ENCODE results near the gene SSPN. TPM values are rescaled to one million over a fixed set of nuclear protein-coding genes. Genes with fewer than 3 reads are reported as not detected.

Gene SSPN
- total RNA-seq, 1 experiment from 2014 or later: 1.8 TPM

- Mint-ChIP-seq H3K36me3 (no peaks in the 10 kb centered on the region), H3K27me3 (ENCODE audit: low read depth) (no peaks in the 10 kb centered on the region), H3K9me3 (no peaks in the 10 kb centered on the region), H3K4me3 (no peak overlapping the region), H3K27ac (no peak overlapping the region), H3K4me1 (peaks cover 5% of the 10 kb centered on the region; the same call in 1 of the 2 replicates)
- no peak for TF ChIP-seq ZNF396 (CRISPR knock-in tag; IDR thresholded peaks at IDR 0.05; ENCODE audit: borderline replicate concordance)
- no peak for TF ChIP-seq E2F4 (CRISPR knock-in tag; IDR thresholded peaks at IDR 0.05; ENCODE audit: borderline replicate concordance, low read depth)
- no peak for TF ChIP-seq E2F1 (CRISPR knock-in tag; IDR thresholded peaks at IDR 0.05)
- no peak for TF ChIP-seq ZSCAN18 (CRISPR knock-in tag; IDR thresholded peaks at IDR 0.05)
- TF ChIP-seq FOXP1 (CRISPR knock-in tag; IDR thresholded peaks at IDR 0.05; ENCODE audit: borderline replicate concordance): no peak
- no peak for TF ChIP-seq TP53 (CRISPR knock-in tag; IDR thresholded peaks at IDR 0.05)
- no peak for TF ChIP-seq ZNF425 (CRISPR knock-in tag; conservative IDR thresholded peaks at IDR 0.05)
- no peak for DNase-seq (ENCODE audit: low spot score)
- ChIA-PET CTCF (no interaction called here), POLR2A (no interaction called here)
- no peak for ATAC-seq
Observed at GRCh38 chr12:26242683-26243082, 47.3 kb downstream of the SSPN start.

- H3K9me3 Mint-ChIP-seq: peaks cover 13% of the 10 kb centered on the region
- peaks cover 5% of the 10 kb centered on the region for H3K36me3 Mint-ChIP-seq
- no peak overlapping the region for H3K27ac Mint-ChIP-seq
- TF ChIP-seq ZNF263 (CRISPR knock-in tag; IDR thresholded peaks at IDR 0.05; ENCODE audit: low read depth) (no peak), MXD4 (CRISPR knock-in tag; IDR thresholded peaks at IDR 0.05; ENCODE audit: borderline replicate concordance) (no peak), ZNF396 (CRISPR knock-in tag; IDR thresholded peaks at IDR 0.05; ENCODE audit: borderline replicate concordance) (no peak), HMGXB4 (CRISPR knock-in tag; IDR thresholded peaks at IDR 0.05) (no peak), ETV6 (CRISPR knock-in tag; IDR thresholded peaks at IDR 0.05) (no peak), OVOL2 (CRISPR knock-in tag; IDR thresholded peaks at IDR 0.05; ENCODE audit: borderline replicate concordance) (no peak), NR3C1 (CRISPR knock-in tag; conservative IDR thresholded peaks at IDR 0.05; ENCODE audit: low read depth) (no peak), ZNF232 (CRISPR knock-in tag; IDR thresholded peaks at IDR 0.05) (no peak), ATF6 (CRISPR knock-in tag; IDR thresholded peaks at IDR 0.05) (no peak)
- peaks cover 2% of the 10 kb centered on the region; the same call in 1 of the 2 replicates for H3K4me1 Mint-ChIP-seq
- CTCF ChIA-PET: no interaction called here
- no peaks in the 10 kb centered on the region for H3K27me3 Mint-ChIP-seq (ENCODE audit: low read depth)
- DNase-seq (ENCODE audit: low spot score) (no peak), ATAC-seq (no peak)
- POLR2A ChIA-PET: no interaction called here
- H3K4me3 Mint-ChIP-seq: no peak overlapping the region
Observed at GRCh38 chr12:26244503-26244902, 49.1 kb downstream of the SSPN start.
